HCT116 (cell line): Measurements from ENCODE around the gene LIX1. TPM values are rescaled to one million over a fixed set of nuclear protein-coding genes. Genes with fewer than 3 reads are reported as not detected.

ENCODE experiments used
- ATAC-seq: fragments of 200-7000 bp; cut with Tn5 transposase; 2 replicates; pipeline ENCODE4 v1.9.1; 2020; ENCODE audit warnings: mild to moderate bottlenecking, moderate library complexity
- BruUV-seq: library from RNA; stranded (reverse); fragments of 400-500 nt; replicated peaks from 2 replicates; lab custom pipeline; 2021; lab: Mats Ljungman, UMichigan
- CTCF ChIA-PET: fragments of 300-600 bp; sonication (Branson Sonifier 250); formaldehyde crosslinking; loops from one replicate; lab custom pipeline; 2021; ENCODE audit warnings: antibody characterized with exemption; lab: Charles Lee
- POLR2A ChIA-PET: fragments of 300-600, 350-600 bp; sonication (Branson Sonifier 250); formaldehyde crosslinking; loops from one replicate; lab custom pipeline; 2021; ENCODE audit warnings: antibody characterized with exemption; lab: Charles Lee
- RAD21 ChIA-PET, 2 experiments: fragments of 300-600 bp; sonication (Branson Sonifier 250); formaldehyde crosslinking; loops; one replicate each; lab custom pipeline; 2023; ENCODE audit warnings: low total read pairs in 2 of 2; ENCODE audit not compliant: uncharacterized antibody in 2 of 2, unreplicated experiment in 2 of 2, low non-redundant PET in 1 of 2; lab: Charles Lee
- DNase-seq: peaks from one replicate; pipeline ENCODE4 v3.0.0-alpha.2; 2010; ENCODE audit warnings: low read depth, low spot score
- H2AFZ ChIP-seq: fragments of 200-600 bp; shearing (Covaris generic), sonication (generic); 2 replicates; pipeline ENCODE4 v1.6.1; 2017; ENCODE audit warnings: low read depth, mixed run types, mixed read lengths, antibody characterized with exemption, low read length; ENCODE audit not compliant: poor library complexity, severe bottlenecking
- H3K27ac ChIP-seq: 2 replicates; pipeline ENCODE4 v1.5.1; 2012; ENCODE audit warnings: low read depth, low read length
- H3K27me3 ChIP-seq: fragments of 200-600 bp; sonication (generic); 2 replicates; pipeline ENCODE4 v1.6.1; 2016; ENCODE audit warnings: mixed run types, low read length, mixed read lengths; ENCODE audit not compliant: insufficient read depth
- H3K36me3 ChIP-seq, 2 experiments: fragments of 200-500 bp in 1 of 2; fragments of 200-600 bp in 1 of 2; sonication (Bioruptor generic) in 1 of 2; sonication (generic) in 1 of 2; 2 replicates each; pipeline versions ENCODE4 v1.5.1 to v1.6.1; 2014 to 2016; ENCODE audit warnings: low read length in 2 of 2, inconsistent platforms in 1 of 2, mixed read lengths in 1 of 2, mixed run types in 1 of 2; ENCODE audit not compliant: insufficient read depth in 2 of 2, control insufficient read depth in 1 of 2
- H3K4me1 ChIP-seq, 2 experiments: fragments of 200-600 bp in 1 of 2; sonication (generic) in 1 of 2; 2 replicates each; pipeline versions ENCODE4 v1.5.1 to v1.6.1; 2012 to 2017; ENCODE audit warnings: low read length in 2 of 2, inconsistent platforms in 1 of 2, mild to moderate bottlenecking in 1 of 2, mixed read lengths in 1 of 2, mixed run types in 1 of 2, moderate library complexity in 1 of 2; ENCODE audit not compliant: insufficient read depth in 2 of 2, control insufficient read depth in 1 of 2
- H3K4me2 ChIP-seq: fragments of 200-600 bp; sonication (generic); 2 replicates; pipeline ENCODE4 v1.6.1; 2017; ENCODE audit warnings: mixed run types, low read length, mixed read lengths
- H3K4me3 ChIP-seq, 2 experiments: fragments of 200-600 bp in 1 of 2; sonication (generic) in 1 of 2; replicated peaks in 1 of 2; 2 replicates each; pipeline ENCODE4 v1.5.1; 2011 to 2016; ENCODE audit warnings: low read length in 2 of 2, control low read depth in 1 of 2, low read depth in 1 of 2, mild to moderate bottlenecking in 1 of 2, mixed read lengths in 1 of 2, mixed run types in 1 of 2
- H3K79me2 ChIP-seq: fragments of 200-600 bp; sonication (generic); 2 replicates; pipeline ENCODE4 v1.6.1; 2017; ENCODE audit warnings: mild to moderate bottlenecking, mixed run types, low read length, moderate library complexity, mixed read lengths; ENCODE audit not compliant: insufficient read depth
- H3K9ac ChIP-seq: fragments of 200-600 bp; sonication (generic); 2 replicates; pipeline ENCODE4 v1.6.1; 2016; ENCODE audit warnings: low read length, mixed read lengths
- H3K9me2 ChIP-seq: fragments of 200-600 bp; sonication (generic), shearing (Covaris generic); 2 replicates; pipeline ENCODE4 v1.6.1; 2017; ENCODE audit warnings: mixed run types, mild to moderate bottlenecking, moderate library complexity; ENCODE audit not compliant: insufficient read depth
- H3K9me3 ChIP-seq, 2 experiments: fragments of 200-500 bp in 1 of 2; fragments of 200-600 bp in 1 of 2; sonication (Bioruptor generic) in 1 of 2; sonication (generic) in 1 of 2; 2 replicates each; pipeline ENCODE4 v1.6.1; 2014 to 2017; ENCODE audit warnings: low read length in 2 of 2, mixed read lengths in 2 of 2, inconsistent platforms in 1 of 2, low read depth in 1 of 2, mild to moderate bottlenecking in 1 of 2, mixed run types in 1 of 2, moderate library complexity in 1 of 2; ENCODE audit not compliant: control insufficient read depth in 1 of 2, insufficient read depth in 1 of 2
- H4K20me1 ChIP-seq: fragments of 200-600 bp; sonication (generic), shearing (Covaris generic); 2 replicates; pipeline ENCODE4 v1.6.1; 2017; ENCODE audit warnings: mixed run types, mild to moderate bottlenecking, moderate library complexity; ENCODE audit not compliant: insufficient read depth
- CEBPB ChIP-seq: IDR thresholded peaks from 2 replicates; pipeline ENCODE4 v1.6.1; 2012; ENCODE audit warnings: low read depth
- EGR1 ChIP-seq: IDR thresholded peaks from 2 replicates; pipeline ENCODE4 v1.6.1; 2012; ENCODE audit warnings: low read depth
- EZH2phosphoT487 ChIP-seq: fragments of 200-600 bp; IDR thresholded peaks from 2 replicates; pipeline ENCODE4 v1.6.1; 2018; ENCODE audit warnings: antibody characterized with exemption, borderline replicate concordance
- FOSL1 ChIP-seq: IDR thresholded peaks from 2 replicates; pipeline ENCODE4 v1.6.1; 2012; ENCODE audit warnings: low read depth
- POLR2A ChIP-seq: IDR thresholded peaks from 2 replicates; pipeline ENCODE4 v1.7.0; 2011; ENCODE audit warnings: borderline replicate concordance; ENCODE audit not compliant: insufficient read depth, insufficient read length; ENCODE audit errors: extremely low read depth
- RAD21 ChIP-seq: IDR thresholded peaks from 2 replicates; pipeline ENCODE4 v1.6.1; 2012; ENCODE audit warnings: low read depth, mild to moderate bottlenecking
- SIN3A ChIP-seq: IDR thresholded peaks from 2 replicates; pipeline ENCODE4 v1.6.1; 2012; ENCODE audit warnings: low read depth
- SRF ChIP-seq: IDR thresholded peaks from 2 replicates; pipeline ENCODE4 v1.6.1; 2012; ENCODE audit warnings: low read depth
- ZBTB33 ChIP-seq: IDR thresholded peaks from 2 replicates; pipeline ENCODE4 v1.6.1; 2011; ENCODE audit warnings: mild to moderate bottlenecking, low read length, moderate library complexity; ENCODE audit not compliant: insufficient replicate concordance; ENCODE audit errors: extremely low read depth
- intact Hi-C: fragments of 100-400 bp; cut with micrococcal nuclease; formaldehyde crosslinking; loops from 2 replicates; pipeline ENCODE4 v1.10.0; 2022
- total RNA-seq: library from RNA; stranded (reverse); gene quantifications from one replicate; pipeline ENCODE4 v1.2.1, GENCODE V29; 2021; ENCODE audit not compliant: unreplicated experiment
- TF ChIP-seq, protein P1 (sequence below), 3 experiments: fragments of 200-600 bp in 1 of 3; sonication (generic) in 1 of 3; IDR thresholded peaks in 2 of 3; conservative IDR thresholded peaks in 1 of 3; 2 replicates each; pipeline ENCODE4 v1.5.1; 2012 to 2017; ENCODE audit warnings: low read depth in 2 of 3, low read length in 2 of 3, antibody characterized with exemption in 1 of 3, borderline replicate concordance in 1 of 3, control low read depth in 1 of 3, mild to moderate bottlenecking in 1 of 3, mixed read lengths in 1 of 3, mixed run types in 1 of 3, moderate library complexity in 1 of 3; ENCODE audit not compliant: insufficient read depth in 1 of 3
- TF ChIP-seq, protein P2 (sequence below): IDR thresholded peaks from 2 replicates; pipeline ENCODE4 v1.6.1; 2012
- TF ChIP-seq, protein P3 (sequence below): IDR thresholded peaks from 2 replicates; pipeline ENCODE4 v1.6.1; 2012

Gene LIX1
- total RNA-seq, 1 experiment from 2014 or later = not detected

DNA sequence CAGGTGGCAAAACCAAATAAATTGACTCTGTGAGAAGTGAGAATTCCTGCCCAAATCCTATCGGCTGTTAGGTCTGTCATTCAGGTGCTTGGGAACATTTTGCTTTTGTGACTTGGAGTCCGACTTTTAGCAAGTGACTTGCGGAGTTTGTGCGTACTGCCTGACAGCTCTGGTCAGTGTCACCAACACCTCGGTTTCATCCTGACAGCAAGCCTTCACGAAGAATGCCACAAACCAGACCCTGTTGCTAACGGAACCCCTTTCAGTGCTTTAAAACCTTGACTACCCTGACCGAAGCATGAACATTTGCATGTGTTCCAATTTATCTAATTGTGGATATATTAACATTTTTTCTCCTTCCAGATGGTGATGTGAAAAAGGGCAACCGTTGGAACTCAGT lies 26.5 kb downstream of the LIX1 start:
- H3K9me3 ChIP-seq = no peaks in the 10 kb centered on the region
- BruUV-seq = no TSS peak
- H3K4me1 ChIP-seq = no peaks in the 10 kb centered on the region
- H3K27ac ChIP-seq = no peak overlapping the region
- no peaks in the 10 kb centered on the region for H4K20me1 ChIP-seq
- ChIA-PET POLR2A (no interaction called here), CTCF (no interaction called here), RAD21 (no interaction called here)
- intact Hi-C loops = no loop called here
- H3K9me2 ChIP-seq = no peaks in the 10 kb centered on the region
- H3K36me3 ChIP-seq = no peaks in the 10 kb centered on the region
- no peaks in the 10 kb centered on the region for H3K27me3 ChIP-seq
- no peak overlapping the region for H3K9ac ChIP-seq
- ATAC-seq = no peak
- H2AFZ ChIP-seq = no peak overlapping the region
- no peak for TF ChIP-seq SRF
- no peak for TF ChIP-seq ZBTB33
- TF ChIP-seq POLR2A = no peak
- no peak for TF ChIP-seq EZH2phosphoT487
- no peak for TF ChIP-seq EGR1
- TF ChIP-seq, protein P1, sequence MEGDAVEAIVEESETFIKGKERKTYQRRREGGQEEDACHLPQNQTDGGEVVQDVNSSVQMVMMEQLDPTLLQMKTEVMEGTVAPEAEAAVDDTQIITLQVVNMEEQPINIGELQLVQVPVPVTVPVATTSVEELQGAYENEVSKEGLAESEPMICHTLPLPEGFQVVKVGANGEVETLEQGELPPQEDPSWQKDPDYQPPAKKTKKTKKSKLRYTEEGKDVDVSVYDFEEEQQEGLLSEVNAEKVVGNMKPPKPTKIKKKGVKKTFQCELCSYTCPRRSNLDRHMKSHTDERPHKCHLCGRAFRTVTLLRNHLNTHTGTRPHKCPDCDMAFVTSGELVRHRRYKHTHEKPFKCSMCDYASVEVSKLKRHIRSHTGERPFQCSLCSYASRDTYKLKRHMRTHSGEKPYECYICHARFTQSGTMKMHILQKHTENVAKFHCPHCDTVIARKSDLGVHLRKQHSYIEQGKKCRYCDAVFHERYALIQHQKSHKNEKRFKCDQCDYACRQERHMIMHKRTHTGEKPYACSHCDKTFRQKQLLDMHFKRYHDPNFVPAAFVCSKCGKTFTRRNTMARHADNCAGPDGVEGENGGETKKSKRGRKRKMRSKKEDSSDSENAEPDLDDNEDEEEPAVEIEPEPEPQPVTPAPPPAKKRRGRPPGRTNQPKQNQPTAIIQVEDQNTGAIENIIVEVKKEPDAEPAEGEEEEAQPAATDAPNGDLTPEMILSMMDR (IDR thresholded peaks at IDR 0.05 in 2 of 3, conservative IDR thresholded peaks at IDR 0.05 in 1 of 3; ENCODE audit: borderline replicate concordance in 1 of 3, insufficient read depth in 1 of 3, low read depth in 2 of 3, low read length in 2 of 3) = no peak
- no peak for TF ChIP-seq FOSL1
- TF ChIP-seq RAD21 = no peak
- no peak for TF ChIP-seq SIN3A
- no peak for TF ChIP-seq CEBPB
- TF ChIP-seq, protein P2, sequence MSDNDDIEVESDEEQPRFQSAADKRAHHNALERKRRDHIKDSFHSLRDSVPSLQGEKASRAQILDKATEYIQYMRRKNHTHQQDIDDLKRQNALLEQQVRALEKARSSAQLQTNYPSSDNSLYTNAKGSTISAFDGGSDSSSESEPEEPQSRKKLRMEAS = no peak
- TF ChIP-seq, protein P3, sequence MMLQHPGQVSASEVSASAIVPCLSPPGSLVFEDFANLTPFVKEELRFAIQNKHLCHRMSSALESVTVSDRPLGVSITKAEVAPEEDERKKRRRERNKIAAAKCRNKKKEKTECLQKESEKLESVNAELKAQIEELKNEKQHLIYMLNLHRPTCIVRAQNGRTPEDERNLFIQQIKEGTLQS = no peak
- no peak overlapping the region for H3K4me2 ChIP-seq
- no peaks in the 10 kb centered on the region for H3K79me2 ChIP-seq
- no peak for DNase-seq
- no peak overlapping the region for H3K4me3 ChIP-seq
